Inferior parietal cortex (tissue), 1 donor: Measurements from ENCODE around the gene BABAM2.
"Not testable (repeated sequence)": the region's sequence is repeated elsewhere in the genome, so short reads cannot be mapped to it uniquely, and the experiment has no call there.

Experiments used
- DNase-seq: peaks from one replicate; pipeline ENCODE4 v3.0.0-alpha.2; 2016; ENCODE audit errors: extremely low spot score

BABAM2 gene

GRCh38 chr2:28068527-28068926, 178.0 kb downstream of the BABAM2 start:
- DNase-seq = peak; percentile 16

- DNase-seq = peak; percentile 20
Observed at GRCh38 chr2:28071221-28071620, 180.7 kb downstream of the BABAM2 start.

GRCh38 chr2:28074137-28074536, 183.6 kb downstream of the BABAM2 start:
- DNase-seq = no peak

- DNase-seq = peak; percentile 31
Observed at GRCh38 chr2:28080911-28081310, 190.4 kb downstream of the BABAM2 start.

GRCh38 chr2:28082131-28082530, 191.6 kb downstream of the BABAM2 start:
- no peak for DNase-seq

- DNase-seq = no peak
Observed at GRCh38 chr2:28083476-28083875, 192.9 kb downstream of the BABAM2 start.

GRCh38 chr2:28084564-28084963, 194.0 kb downstream of the BABAM2 start:
- DNase-seq = no peak

- no peak for DNase-seq
Observed at GRCh38 chr2:28085201-28085600, 194.7 kb downstream of the BABAM2 start.

GRCh38 chr2:28086611-28087010, 196.1 kb downstream of the BABAM2 start:
- no peak for DNase-seq

- no peak for DNase-seq
Observed at GRCh38 chr2:28088970-28089369, 198.4 kb downstream of the BABAM2 start.

- DNase-seq = no peak
Observed at GRCh38 chr2:28089486-28089885, 199.0 kb downstream of the BABAM2 start.

GRCh38 chr2:28093308-28093707, 202.8 kb downstream of the BABAM2 start:
- DNase-seq = no peak

GRCh38 chr2:28093768-28094167, 203.2 kb downstream of the BABAM2 start:
- DNase-seq = no peak

- no peak for DNase-seq
Observed at GRCh38 chr2:28094739-28095138, 204.2 kb downstream of the BABAM2 start.

- no peak for DNase-seq
Observed at GRCh38 chr2:28095622-28096021, 205.1 kb downstream of the BABAM2 start.

GRCh38 chr2:28096421-28096820, 205.9 kb downstream of the BABAM2 start:
- DNase-seq = no peak

- no peak for DNase-seq
Observed at GRCh38 chr2:28098501-28099225, 208.1 kb downstream of the BABAM2 start.

- no peak for DNase-seq
Observed at GRCh38 chr2:28101123-28101522, 210.6 kb downstream of the BABAM2 start.

- no peak for DNase-seq
Observed at GRCh38 chr2:28101892-28102291, 211.4 kb downstream of the BABAM2 start.

- no peak for DNase-seq
Observed at GRCh38 chr2:28102455-28102874, 211.9 kb downstream of the BABAM2 start.

GRCh38 chr2:28103611-28104010, 213.1 kb downstream of the BABAM2 start:
- no peak for DNase-seq

- no peak for DNase-seq
Observed at GRCh38 chr2:28108143-28108542, 217.6 kb downstream of the BABAM2 start.

- not testable (repeated sequence) for DNase-seq
Observed at GRCh38 chr2:28113771-28114170, 223.2 kb downstream of the BABAM2 start.

- no peak for DNase-seq
Observed at GRCh38 chr2:28117104-28117596, 226.6 kb downstream of the BABAM2 start.
